ENCODE measurements around the gene TRPM3. TPM values are rescaled to one million over a fixed set of nuclear protein-coding genes. Genes with fewer than 3 reads are reported as not detected.

The TRPM3 gene
- total RNA-seq, 1 donor from 2014 or later, result 0.22 TPM

GRCh38 chr9:70607926-70608325 lies 513.5 kb downstream of the TRPM3 start:
- Histone ChIP-seq H3K4me1 (peaks cover 20% of the 10 kb centered on the region), H3K27me3 (ENCODE audit: low read depth) (no peaks in the 10 kb centered on the region), H3K4me3 (no peak overlapping the region), H3K9me3 (replicated peaks) (no peaks in the 10 kb centered on the region), H3K27ac (replicated peaks) (no peak overlapping the region), H3K36me3 (no peaks in the 10 kb centered on the region)
- TF ChIP-seq CTCF (IDR thresholded peaks at IDR 0.05; ENCODE audit: borderline replicate concordance), result no peak
- no peak for DNase-seq
- intact Hi-C loops (cut with micrococcal nuclease), result no loop called here

GRCh38 chr9:70607329-70607728 lies 514.1 kb downstream of the TRPM3 start:
- TF ChIP-seq CTCF (IDR thresholded peaks at IDR 0.05; ENCODE audit: borderline replicate concordance), result no peak
- Histone ChIP-seq H3K27ac (replicated peaks) (no peak overlapping the region), H3K27me3 (ENCODE audit: low read depth) (no peaks in the 10 kb centered on the region), H3K9me3 (replicated peaks) (no peaks in the 10 kb centered on the region), H3K4me1 (peaks cover 26% of the 10 kb centered on the region), H3K4me3 (no peak overlapping the region), H3K36me3 (no peaks in the 10 kb centered on the region)
- intact Hi-C loops (cut with micrococcal nuclease), result no loop called here
- no peak for DNase-seq

- Histone ChIP-seq H3K27me3 (ENCODE audit: low read depth) (no peaks in the 10 kb centered on the region), H3K4me1 (peaks cover 39% of the 10 kb centered on the region), H3K36me3 (no peaks in the 10 kb centered on the region), H3K27ac (replicated peaks) (peak overlapping the region; percentile 95), H3K9me3 (replicated peaks) (no peaks in the 10 kb centered on the region), H3K4me3 (no peak overlapping the region)
- TF ChIP-seq CTCF (IDR thresholded peaks at IDR 0.05; ENCODE audit: borderline replicate concordance), result no peak
- DNase-seq, result no peak
- intact Hi-C loops (cut with micrococcal nuclease), result loop anchor here (5.0 kb wide), 3 partner anchors 121 to 251 kb away; no protein-coding TSS in a partner anchor
These were observed 518.4 kb downstream of the TRPM3 start for GRCh38 chr9:70603020-70603411.

DNA sequence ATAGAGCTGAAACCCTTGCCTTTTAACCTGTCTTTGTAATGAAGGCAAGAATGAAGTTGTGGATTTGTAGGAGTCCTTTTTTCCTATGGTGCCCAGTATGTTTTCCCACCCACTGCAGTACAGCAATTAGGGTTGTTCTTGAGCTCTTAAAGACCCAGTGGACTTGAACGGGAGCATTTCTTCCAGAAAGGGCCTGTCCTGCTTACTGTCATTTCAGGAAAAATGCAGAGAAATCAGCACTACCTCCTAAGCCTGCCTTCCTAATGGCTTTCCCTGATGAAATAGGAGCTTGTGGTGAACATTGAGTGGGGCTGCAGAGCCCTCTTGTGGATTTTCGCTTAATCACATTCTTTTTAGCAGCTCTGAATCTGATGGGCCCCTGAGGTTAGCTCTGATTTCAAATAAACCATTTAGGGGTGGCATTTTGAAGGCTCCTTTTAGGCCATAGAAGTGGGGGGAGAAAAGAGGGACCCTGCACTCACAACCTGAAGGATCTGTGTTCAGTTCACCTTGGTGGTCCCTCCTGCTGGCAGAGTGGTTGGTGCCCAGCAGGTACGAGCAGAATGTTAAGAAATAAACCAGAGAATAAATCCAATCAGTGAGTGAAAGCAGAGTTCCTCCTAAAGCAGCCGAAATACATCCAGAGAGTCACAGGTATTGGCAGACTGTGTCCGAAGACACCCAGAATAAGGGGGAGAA lies 519.0 kb downstream of the TRPM3 start:
- no peaks in the 10 kb centered on the region for H3K36me3 ChIP-seq
- TF ChIP-seq CTCF (IDR thresholded peaks at IDR 0.05; ENCODE audit: borderline replicate concordance), result peak; percentile 88
- no peaks in the 10 kb centered on the region for H3K9me3 ChIP-seq (replicated peaks)
- peak overlapping the region; percentile 48 for H3K4me3 ChIP-seq
- no peaks in the 10 kb centered on the region for H3K27me3 ChIP-seq (ENCODE audit: low read depth)
- peaks cover 37% of the 10 kb centered on the region for H3K4me1 ChIP-seq
- H3K27ac ChIP-seq (replicated peaks), result peak overlapping the region; percentile 95
- intact Hi-C loops (cut with micrococcal nuclease), result loop anchor here (5.0 kb wide), 3 partner anchors 120 to 250 kb away; no protein-coding TSS in a partner anchor
- DNase-seq, result no peak

DNA sequence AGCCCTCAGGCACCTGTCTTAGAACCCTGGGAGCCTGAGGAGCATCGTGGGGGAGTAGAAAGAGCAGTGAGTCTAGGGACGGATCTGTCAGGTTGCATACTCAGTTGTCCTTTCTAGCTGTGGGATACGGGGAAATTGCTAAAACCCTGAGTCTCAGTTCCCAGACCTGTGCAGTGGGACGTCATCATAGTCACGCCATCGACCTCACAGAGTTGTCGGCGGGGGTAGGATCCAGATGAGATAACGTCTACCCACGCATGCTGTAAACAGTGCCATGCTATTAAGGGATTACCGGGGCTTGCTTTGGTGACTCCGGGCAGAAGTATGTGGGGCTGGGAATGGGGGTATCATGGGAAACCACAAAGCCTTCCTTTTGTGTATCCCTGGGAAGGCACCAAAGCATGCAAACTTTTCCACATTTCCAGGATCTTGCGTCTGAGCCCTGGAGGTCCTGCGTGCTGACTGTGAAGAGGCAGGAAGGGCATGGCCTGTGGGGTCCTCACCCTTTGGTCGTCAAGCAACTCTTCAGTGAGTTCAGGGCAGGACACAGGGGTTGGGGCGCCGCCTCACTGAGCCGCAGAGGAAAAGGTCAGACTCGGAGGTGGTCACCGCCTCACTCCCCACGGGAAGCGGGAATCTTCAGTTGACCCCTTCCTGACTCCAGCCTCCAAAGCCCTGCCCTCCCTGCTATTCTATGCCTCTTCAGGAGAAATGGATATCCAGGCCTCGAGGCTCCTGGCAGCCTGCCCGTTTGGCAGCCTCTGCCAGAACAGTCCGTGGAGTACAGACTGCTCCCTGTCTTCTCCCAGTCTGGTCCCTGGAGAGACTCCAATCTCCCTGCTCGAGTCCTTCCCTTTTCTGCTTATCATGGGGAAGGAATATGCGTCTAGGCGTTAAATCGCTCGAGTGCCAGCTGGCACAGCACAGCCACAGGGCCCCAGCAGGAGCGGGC lies 520.1 kb downstream of the TRPM3 start:
- Histone ChIP-seq H3K27me3 (ENCODE audit: low read depth) (no peaks in the 10 kb centered on the region), H3K27ac (replicated peaks) (peak overlapping the region; percentile 95), H3K36me3 (no peaks in the 10 kb centered on the region), H3K9me3 (replicated peaks) (no peaks in the 10 kb centered on the region), H3K4me3 (peak overlapping the region; percentile 48), H3K4me1 (peaks cover 33% of the 10 kb centered on the region)
- DNase-seq, result peak; percentile 98
- no peak for TF ChIP-seq CTCF (IDR thresholded peaks at IDR 0.05; ENCODE audit: borderline replicate concordance)
- intact Hi-C loops (cut with micrococcal nuclease), result loop anchor here (5.0 kb wide), 3 partner anchors 119 to 249 kb away; no protein-coding TSS in a partner anchor

Measured in left ventricle myocardium inferior (tissue), 1 donor.